Smooth muscle cell (in vitro differentiated cells): ENCODE measurements around the gene TMOD1. TPM values are rescaled to one million over a fixed set of nuclear protein-coding genes. Genes with fewer than 3 reads are reported as not detected.
"Not testable (repeated sequence)": the region's sequence is repeated elsewhere in the genome, so short reads cannot be mapped to it uniquely, and the experiment has no call there.

ENCODE experiments used
- DNase-seq: peaks from one replicate; lab custom pipeline; 2025; ENCODE audit not compliant: unreplicated experiment; lab: John Stamatoyannopoulos, UW
- H2AFZ ChIP-seq: fragments of 200-600 bp; sonication (generic); 2 replicates; pipeline ENCODE4 v1.6.0; 2016; ENCODE audit warnings: antibody characterized with exemption, low read depth, mild to moderate bottlenecking
- H3F3A ChIP-seq: fragments of 200-600 bp; sonication (generic); 2 replicates; pipeline ENCODE4 v1.6.0; 2017; ENCODE audit warnings: antibody characterized with exemption, low read depth
- H3K27ac ChIP-seq: fragments of 200-600 bp; sonication (generic); 2 replicates; pipeline ENCODE4 v1.5.1; 2016; ENCODE audit warnings: low read depth, mild to moderate bottlenecking
- H3K27me3 ChIP-seq: fragments of 200-600 bp; sonication (generic); 2 replicates; pipeline ENCODE4 v1.6.1; 2016; ENCODE audit warnings: low read depth, mild to moderate bottlenecking
- H3K36me3 ChIP-seq: fragments of 200-600 bp; sonication (generic); 2 replicates; pipeline ENCODE4 v1.5.1; 2016; ENCODE audit warnings: low read depth
- H3K4me1 ChIP-seq: fragments of 200-600 bp; sonication (generic); 2 replicates; pipeline ENCODE4 v1.5.1; 2016; ENCODE audit warnings: low read depth
- H3K4me2 ChIP-seq: fragments of 200-600 bp; sonication (generic); 2 replicates; pipeline ENCODE4 v1.6.0; 2016; ENCODE audit warnings: mild to moderate bottlenecking
- H3K4me3 ChIP-seq: fragments of 200-600 bp; sonication (generic); 2 replicates; pipeline ENCODE4 v1.5.1; 2016; ENCODE audit warnings: mild to moderate bottlenecking
- H3K79me2 ChIP-seq: fragments of 200-600 bp; sonication (generic); 2 replicates; pipeline ENCODE4 v1.6.0; 2016; ENCODE audit warnings: low read depth, mild to moderate bottlenecking
- H3K9ac ChIP-seq: fragments of 200-600 bp; sonication (generic); 2 replicates; pipeline ENCODE4 v1.6.0; 2016; ENCODE audit warnings: low read depth
- H3K9me3 ChIP-seq: fragments of 200-600 bp; sonication (generic); replicated peaks from 2 replicates; pipeline ENCODE4 v1.5.1; 2016; ENCODE audit warnings: low read depth
- H4K20me1 ChIP-seq: fragments of 200-600 bp; sonication (generic); 2 replicates; pipeline ENCODE4 v1.6.0; 2016; ENCODE audit warnings: low read depth
- WGBS: methylation state at CpG from one replicate; pipeline ENCODE4 v1.1.7; 2016; ENCODE audit warnings: low lambda C conversion rate; 5-methylcytosine and 5-hydroxymethylcytosine counted together
- polyA plus RNA-seq: library from polyadenylated mRNA; unstranded; fragments of >200 nt; fragmentation: Nextera tagmentation; extraction: Ambion mirVana; gene quantifications from 2 replicates; pipeline ENCODE4 v1.2.1, GENCODE V29; 2016
- total RNA-seq: library from RNA; depleted of rRNA; stranded (reverse); fragments of >200 nt; gene quantifications from 2 replicates; pipeline ENCODE4 v1.2.3, GENCODE V29; 2014
- TF ChIP-seq, protein P1 (sequence below): fragments of 200-600 bp; sonication (generic); IDR thresholded peaks from 2 replicates; pipeline ENCODE4 v1.5.1; 2017; ENCODE audit warnings: borderline replicate concordance, mild to moderate bottlenecking, antibody characterized with exemption; ENCODE audit not compliant: insufficient read depth, poor library complexity, severe bottlenecking

Gene TMOD1
- total and polyA plus RNA-seq, 2 experiments from 2014 or later: 0.18 to 0.19 TPM

DNA sequence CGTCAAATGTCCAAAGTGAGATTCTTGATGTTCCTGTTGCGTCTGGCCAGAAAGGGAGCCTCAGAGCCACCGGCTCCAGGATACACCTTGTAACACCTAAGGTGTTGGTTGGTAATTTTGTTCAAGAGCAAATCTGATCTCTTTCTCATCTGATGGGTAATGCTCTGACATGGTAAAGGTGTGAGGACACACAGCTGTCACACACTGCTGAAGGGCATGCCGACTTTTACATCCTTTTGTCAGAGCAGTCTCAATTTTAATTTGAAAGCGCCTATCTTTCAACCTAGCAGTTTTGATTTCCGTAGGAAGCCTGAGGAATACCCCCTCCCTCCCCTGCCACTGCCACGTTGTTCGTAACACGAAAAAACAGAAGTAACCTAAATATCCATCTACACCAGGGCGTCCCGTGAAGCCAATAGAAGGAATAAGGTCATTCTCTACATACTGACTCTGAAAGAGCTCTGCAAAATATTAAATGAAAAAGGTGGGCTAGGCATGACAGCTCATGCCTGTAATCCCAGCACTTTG is 74.3 kb downstream of the TMOD1 start:
- no peak overlapping the region for H3K27ac ChIP-seq
- no peak for DNase-seq
- 91% methylated on average over 11 of the region's 11 CpGs for WGBS
- H4K20me1 ChIP-seq: no peaks in the 10 kb centered on the region
- no peak overlapping the region for H2AFZ ChIP-seq
- no peak overlapping the region for H3K4me2 ChIP-seq
- no peaks in the 10 kb centered on the region for H3K9me3 ChIP-seq
- H3K4me3 ChIP-seq: no peak overlapping the region
- no peaks in the 10 kb centered on the region for H3K27me3 ChIP-seq
- TF ChIP-seq, protein P1, sequence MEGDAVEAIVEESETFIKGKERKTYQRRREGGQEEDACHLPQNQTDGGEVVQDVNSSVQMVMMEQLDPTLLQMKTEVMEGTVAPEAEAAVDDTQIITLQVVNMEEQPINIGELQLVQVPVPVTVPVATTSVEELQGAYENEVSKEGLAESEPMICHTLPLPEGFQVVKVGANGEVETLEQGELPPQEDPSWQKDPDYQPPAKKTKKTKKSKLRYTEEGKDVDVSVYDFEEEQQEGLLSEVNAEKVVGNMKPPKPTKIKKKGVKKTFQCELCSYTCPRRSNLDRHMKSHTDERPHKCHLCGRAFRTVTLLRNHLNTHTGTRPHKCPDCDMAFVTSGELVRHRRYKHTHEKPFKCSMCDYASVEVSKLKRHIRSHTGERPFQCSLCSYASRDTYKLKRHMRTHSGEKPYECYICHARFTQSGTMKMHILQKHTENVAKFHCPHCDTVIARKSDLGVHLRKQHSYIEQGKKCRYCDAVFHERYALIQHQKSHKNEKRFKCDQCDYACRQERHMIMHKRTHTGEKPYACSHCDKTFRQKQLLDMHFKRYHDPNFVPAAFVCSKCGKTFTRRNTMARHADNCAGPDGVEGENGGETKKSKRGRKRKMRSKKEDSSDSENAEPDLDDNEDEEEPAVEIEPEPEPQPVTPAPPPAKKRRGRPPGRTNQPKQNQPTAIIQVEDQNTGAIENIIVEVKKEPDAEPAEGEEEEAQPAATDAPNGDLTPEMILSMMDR: no peak
- H3F3A ChIP-seq: no peaks in the 10 kb centered on the region
- no peak overlapping the region for H3K9ac ChIP-seq
- no peaks in the 10 kb centered on the region for H3K36me3 ChIP-seq
- H3K79me2 ChIP-seq: no peaks in the 10 kb centered on the region
- H3K4me1 ChIP-seq: no peaks in the 10 kb centered on the region

DNA sequence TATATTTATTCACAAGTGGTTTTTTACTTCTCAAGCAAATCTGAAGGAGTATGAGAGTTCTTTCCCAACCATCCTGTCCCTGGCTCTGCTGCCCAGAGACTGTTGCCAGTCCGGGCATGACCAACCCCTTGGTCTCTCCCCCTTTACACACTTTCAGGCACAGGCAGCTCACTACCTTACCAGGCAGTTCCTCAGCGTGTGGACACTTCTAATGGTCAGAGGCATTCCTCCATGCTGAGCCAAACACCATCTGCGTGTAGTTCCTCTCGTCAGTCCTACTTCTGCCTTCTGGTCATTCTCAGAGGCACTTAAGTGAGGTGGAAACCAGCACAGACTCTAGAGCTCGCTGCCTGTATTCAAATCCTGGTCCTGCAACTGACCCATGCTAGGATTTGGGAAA is 75.6 kb downstream of the TMOD1 start:
- no peaks in the 10 kb centered on the region for H3K79me2 ChIP-seq
- no peak overlapping the region for H3K4me2 ChIP-seq
- H3K4me3 ChIP-seq: no peak overlapping the region
- no peak overlapping the region for H3K27ac ChIP-seq
- no peaks in the 10 kb centered on the region for H4K20me1 ChIP-seq
- H3K9ac ChIP-seq: no peak overlapping the region
- H3F3A ChIP-seq: no peaks in the 10 kb centered on the region
- H2AFZ ChIP-seq: no peak overlapping the region
- no peaks in the 10 kb centered on the region for H3K4me1 ChIP-seq
- 86% methylated on average over 5 of the region's 5 CpGs for WGBS
- no peaks in the 10 kb centered on the region for H3K36me3 ChIP-seq
- H3K9me3 ChIP-seq: no peaks in the 10 kb centered on the region
- no peak for DNase-seq
- TF ChIP-seq, protein P1: no peak
- no peaks in the 10 kb centered on the region for H3K27me3 ChIP-seq

DNA sequence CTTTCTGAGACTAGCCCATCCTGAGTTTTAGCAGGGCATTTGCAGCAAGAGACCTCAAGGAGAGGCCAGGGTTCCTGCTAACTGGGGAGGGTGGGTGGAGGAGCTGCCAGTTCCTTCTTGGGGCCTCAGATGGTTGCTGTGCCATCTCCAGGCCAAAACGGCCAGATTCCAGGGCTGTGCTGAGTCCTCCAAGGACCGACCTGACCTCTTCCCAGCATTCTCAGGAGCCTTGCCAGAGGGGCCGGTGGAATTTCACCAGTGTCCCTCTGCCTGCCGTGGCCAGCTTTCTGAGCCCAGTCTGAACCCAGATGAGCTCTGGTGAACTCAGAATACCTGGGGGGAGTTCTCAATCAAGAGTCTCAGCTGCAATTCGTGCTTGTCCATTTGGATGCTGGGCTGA is 77.4 kb downstream of the TMOD1 start:
- H3K4me2 ChIP-seq: no peak overlapping the region
- no peaks in the 10 kb centered on the region for H3K4me1 ChIP-seq
- no peaks in the 10 kb centered on the region for H3K9me3 ChIP-seq
- no peak overlapping the region for H3K27ac ChIP-seq
- no peaks in the 10 kb centered on the region for H3K79me2 ChIP-seq
- no peak overlapping the region for H2AFZ ChIP-seq
- TF ChIP-seq, protein P1: no peak
- H4K20me1 ChIP-seq: no peaks in the 10 kb centered on the region
- H3K27me3 ChIP-seq: no peaks in the 10 kb centered on the region
- no peak overlapping the region for H3K9ac ChIP-seq
- H3F3A ChIP-seq: no peaks in the 10 kb centered on the region
- WGBS: 83% methylated on average over 5 of the region's 5 CpGs
- H3K4me3 ChIP-seq: no peak overlapping the region
- DNase-seq: no peak
- no peaks in the 10 kb centered on the region for H3K36me3 ChIP-seq

DNA sequence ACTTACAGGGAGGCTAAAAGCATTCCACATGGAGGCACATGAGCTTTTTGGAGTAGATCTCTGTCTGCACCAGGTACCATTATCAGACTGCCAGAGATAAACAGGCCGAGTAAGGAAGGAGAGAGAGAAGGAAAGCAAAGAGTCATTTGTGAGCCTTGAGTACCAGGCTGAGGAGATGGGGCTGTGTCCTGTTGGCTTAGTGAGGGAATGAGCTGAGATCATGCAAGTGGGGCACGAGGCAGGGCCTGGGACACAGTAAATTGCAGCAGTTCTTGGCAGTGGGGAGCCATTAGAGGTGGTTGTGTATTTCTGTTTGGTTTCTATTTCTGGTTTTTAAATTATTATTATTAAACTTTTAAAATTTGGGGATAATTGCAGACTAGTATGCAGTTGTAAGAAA is 78.4 kb downstream of the TMOD1 start:
- Histone ChIP-seq H3K27ac (no peak overlapping the region), H3K27me3 (no peaks in the 10 kb centered on the region), H3K79me2 (no peaks in the 10 kb centered on the region), H3K4me2 (no peak overlapping the region), H3K4me1 (no peaks in the 10 kb centered on the region), H4K20me1 (no peaks in the 10 kb centered on the region), H3K4me3 (no peak overlapping the region), H3K9me3 (no peaks in the 10 kb centered on the region), H3K9ac (no peak overlapping the region), H2AFZ (no peak overlapping the region), H3F3A (no peaks in the 10 kb centered on the region), H3K36me3 (no peaks in the 10 kb centered on the region)
- WGBS: 77% methylated on average over 2 of the region's 2 CpGs
- TF ChIP-seq, protein P1: no peak
- DNase-seq: no peak

DNA sequence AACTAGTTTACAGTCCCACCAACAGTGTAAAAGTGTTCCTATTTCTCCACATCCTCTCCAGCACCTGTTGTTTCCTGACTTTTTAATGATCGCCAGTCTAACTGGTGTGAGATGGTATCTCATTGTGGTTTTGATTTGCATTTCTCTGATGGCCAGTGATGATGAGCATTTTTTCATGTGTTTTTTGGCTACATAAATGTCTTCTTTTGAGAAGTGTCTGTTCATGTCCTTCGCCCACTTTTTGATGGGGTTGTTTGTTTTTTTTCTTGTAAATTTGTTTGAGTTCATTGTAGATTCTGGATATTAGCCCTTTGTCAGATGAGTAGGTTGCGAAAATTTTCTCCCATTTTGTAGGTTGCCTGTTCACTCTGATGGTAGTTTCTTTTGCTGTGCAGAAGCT is 80.1 kb downstream of the TMOD1 start:
- WGBS: 71% methylated on average over 1 of the region's 3 CpGs
- H3K36me3 ChIP-seq, H3K9ac ChIP-seq, H3K4me1 ChIP-seq, H3K79me2 ChIP-seq, H4K20me1 ChIP-seq, H3K4me3 ChIP-seq, H3K4me2 ChIP-seq, H2AFZ ChIP-seq, DNase-seq, H3K27ac ChIP-seq, H3K27me3 ChIP-seq, H3F3A ChIP-seq, H3K9me3 ChIP-seq: not testable (repeated sequence)

DNA sequence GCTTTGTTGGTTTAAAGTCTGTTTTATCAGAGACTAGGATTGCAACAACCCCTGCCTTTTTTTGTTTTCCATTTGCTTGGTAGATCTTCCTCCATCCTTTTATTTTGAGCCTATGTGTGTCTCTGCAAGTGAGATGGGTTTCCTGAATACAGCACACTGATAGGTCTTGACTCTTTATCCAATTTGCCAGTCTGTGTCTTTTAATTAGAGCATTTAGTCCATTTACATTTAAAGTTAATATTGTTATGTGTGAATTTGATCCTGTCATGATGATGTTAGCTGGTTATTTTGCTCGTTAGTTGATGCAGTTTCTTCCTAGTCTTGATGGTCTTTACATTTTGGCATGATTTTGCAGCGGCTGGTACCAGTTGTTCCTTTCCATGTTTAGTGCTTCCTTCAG is 83.3 kb downstream of the TMOD1 start:
- not testable (repeated sequence) for H3F3A ChIP-seq, DNase-seq
- WGBS: 79% methylated on average over 2 of the region's 2 CpGs

More for the DNA sequence above, 83.3 kb downstream of the TMOD1 start:
- not testable (repeated sequence) for H3K36me3 ChIP-seq, H3K9ac ChIP-seq, H3K4me1 ChIP-seq, H3K9me3 ChIP-seq, H3K4me2 ChIP-seq, H4K20me1 ChIP-seq, H3K27me3 ChIP-seq, H3K79me2 ChIP-seq, H3K27ac ChIP-seq, H3K4me3 ChIP-seq, H2AFZ ChIP-seq
